SK-N-SH treated with all-trans-retinoic acid at 6 μM for 48 hours (cell line): Measurements from ENCODE around the gene CIC.
A peak's percentile ranks its signal among the peaks of the same experiment; 100 is the strongest.

Experiments
- ATAC-seq: fragments of 200-7000 bp; cut with Tn5 transposase; 3 replicates; pipeline ENCODE4 v1.9.1; 2020; ENCODE audit warnings: mild to moderate bottlenecking, moderate library complexity
- BACH2 ChIP-seq: fragments of 250-450 bp; sonication (Bioruptor Pico); IDR thresholded peaks from 2 replicates; pipeline ENCODE4 v1.9.0; 2021; ENCODE audit warnings: mild to moderate bottlenecking, borderline replicate concordance
- CREB5 ChIP-seq: fragments of 250-450 bp; sonication (Bioruptor Pico); IDR thresholded peaks from 2 replicates; pipeline ENCODE4 v1.5.1; 2020; ENCODE audit warnings: low read depth, mild to moderate bottlenecking, moderate library complexity
- CSDC2 ChIP-seq: fragments of 250-450 bp; sonication (Bioruptor Pico); IDR thresholded peaks from 2 replicates; pipeline ENCODE4 v1.5.0; 2020; ENCODE audit warnings: mild to moderate bottlenecking, moderate library complexity
- CSRNP3 ChIP-seq: fragments of 250-450 bp; sonication (Bioruptor Pico); IDR thresholded peaks from 2 replicates; pipeline ENCODE4 v1.5.1; 2021; ENCODE audit warnings: mild to moderate bottlenecking, moderate library complexity
- ESRRG ChIP-seq: fragments of 250-450 bp; sonication (Bioruptor Pico); IDR thresholded peaks from 2 replicates; pipeline ENCODE4 v1.6.1; 2021; ENCODE audit warnings: mild to moderate bottlenecking
- GLIS3 ChIP-seq: fragments of 250-450 bp; sonication (Bioruptor Pico); IDR thresholded peaks from 2 replicates; pipeline ENCODE4 v1.5.0; 2020; ENCODE audit warnings: mild to moderate bottlenecking, moderate library complexity
- OSR1 ChIP-seq: fragments of 250-450 bp; sonication (Bioruptor Pico); IDR thresholded peaks from 2 replicates; pipeline ENCODE4 v1.8.0; 2022; ENCODE audit warnings: moderate library complexity, mild to moderate bottlenecking, inconsistent platforms
- PATZ1 ChIP-seq: fragments of 250-450 bp; sonication (Bioruptor Pico); IDR thresholded peaks from 2 replicates; pipeline ENCODE4 v1.8.0; 2020; ENCODE audit warnings: mild to moderate bottlenecking, moderate library complexity, borderline replicate concordance
- POU6F1 ChIP-seq: fragments of 250-450 bp; sonication (Bioruptor Pico); IDR thresholded peaks from 2 replicates; pipeline ENCODE4 v1.8.0; 2021; ENCODE audit warnings: low read depth, mild to moderate bottlenecking, moderate library complexity, borderline replicate concordance
- PPARA ChIP-seq: fragments of 250-450 bp; sonication (Bioruptor Pico); IDR thresholded peaks from 2 replicates; pipeline ENCODE4 v1.5.0; 2020; ENCODE audit warnings: mild to moderate bottlenecking, borderline replicate concordance
- RARB ChIP-seq: fragments of 250-450 bp; sonication (Bioruptor Pico); IDR thresholded peaks from 2 replicates; pipeline ENCODE4 v1.8.0; 2021; ENCODE audit warnings: mild to moderate bottlenecking, moderate library complexity
- SNAI2 ChIP-seq: fragments of 250-450 bp; sonication (Bioruptor Pico); IDR thresholded peaks from 2 replicates; pipeline ENCODE4 v1.5.0; 2020; ENCODE audit warnings: mild to moderate bottlenecking, moderate library complexity
- TCF4 ChIP-seq: fragments of 250-450 bp; sonication (Bioruptor Pico); IDR thresholded peaks from 2 replicates; pipeline ENCODE4 v1.8.0; 2021; ENCODE audit warnings: mild to moderate bottlenecking, moderate library complexity, borderline replicate concordance
- TOX ChIP-seq: fragments of 250-450 bp; sonication (Bioruptor Pico); IDR thresholded peaks from 2 replicates; pipeline ENCODE4 v1.8.0; 2021; ENCODE audit warnings: mild to moderate bottlenecking, moderate library complexity, borderline replicate concordance
- TSHZ2 ChIP-seq: fragments of 250-450 bp; sonication (Bioruptor Pico); IDR thresholded peaks from 2 replicates; pipeline ENCODE4 v1.5.0; 2020; ENCODE audit warnings: mild to moderate bottlenecking, moderate library complexity
- ZC3H10 ChIP-seq: fragments of 250-450 bp; sonication (Bioruptor Pico); IDR thresholded peaks from 2 replicates; pipeline ENCODE4 v1.5.1; 2021; ENCODE audit warnings: mild to moderate bottlenecking, moderate library complexity
- ZFP3 ChIP-seq: fragments of 250-450 bp; sonication (Bioruptor Pico); IDR thresholded peaks from 2 replicates; pipeline ENCODE4 v1.5.0; 2020; ENCODE audit warnings: mild to moderate bottlenecking, moderate library complexity
- ZFP30 ChIP-seq: fragments of 450-650 bp; formaldehyde crosslinking; IDR thresholded peaks from 2 replicates; pipeline ENCODE4 v1.5.0; 2022; ENCODE audit warnings: mild to moderate bottlenecking, moderate library complexity
- ZNF565 ChIP-seq: fragments of 450-650 bp; formaldehyde crosslinking; conservative IDR thresholded peaks from 2 replicates; pipeline ENCODE4 v1.5.0; 2020; ENCODE audit warnings: low read depth, mild to moderate bottlenecking, moderate library complexity
- ZNF70 ChIP-seq: fragments of 450-650 bp; formaldehyde crosslinking; IDR thresholded peaks from 2 replicates; pipeline ENCODE4 v1.5.0; 2020; ENCODE audit warnings: mild to moderate bottlenecking, moderate library complexity
- ZNF8 ChIP-seq: fragments of 450-650 bp; formaldehyde crosslinking; IDR thresholded peaks from 2 replicates; pipeline ENCODE4 v1.5.0; 2020; ENCODE audit warnings: mild to moderate bottlenecking, moderate library complexity

The CIC gene

GRCh38 chr19:42275517-42275916 is 6.5 kb downstream of the CIC start (continued):
- TF ChIP-seq ZFP3: no peak
- TF ChIP-seq ZNF70: no peak
- TF ChIP-seq CREB5: no peak

GRCh38 chr19:42276284-42276683 is 7.2 kb downstream of the CIC start:
- no peak for ATAC-seq
- TF ChIP-seq ZNF8 (CRISPR knock-in tag): no peak

GRCh38 chr19:42276821-42277220 is 7.8 kb downstream of the CIC start:
- no peak for TF ChIP-seq TSHZ2 (CRISPR knock-in tag)
- TF ChIP-seq GLIS3 (CRISPR knock-in tag): no peak
- no peak for TF ChIP-seq CSDC2
- no peak for TF ChIP-seq OSR1 (CRISPR knock-in tag)
- TF ChIP-seq PATZ1 (CRISPR knock-in tag): no peak
- no peak for TF ChIP-seq CSRNP3
- TF ChIP-seq TOX (CRISPR knock-in tag): no peak
- TF ChIP-seq CREB5: no peak
- TF ChIP-seq ZNF8 (CRISPR knock-in tag): no peak
- TF ChIP-seq BACH2 (CRISPR knock-in tag): no peak
- no peak for TF ChIP-seq ZNF565 (CRISPR knock-in tag)
- no peak for TF ChIP-seq PPARA (CRISPR knock-in tag)
- no peak for TF ChIP-seq SNAI2 (CRISPR knock-in tag)
- TF ChIP-seq ZFP30 (CRISPR knock-in tag): no peak
- TF ChIP-seq ZC3H10 (CRISPR knock-in tag): no peak
- no peak for TF ChIP-seq ZNF70
- TF ChIP-seq, all 23 proteins: peak for 0
- ATAC-seq: no peak

- no peak for TF ChIP-seq CSDC2
- no peak for TF ChIP-seq ZC3H10 (CRISPR knock-in tag)
- no peak for TF ChIP-seq ZFP30 (CRISPR knock-in tag)
- TF ChIP-seq TCF4 (CRISPR knock-in tag): peak; percentile 26; the same call in 1 of the 2 replicates
- TF ChIP-seq POU6F1 (CRISPR knock-in tag): no peak
- no peak for TF ChIP-seq ESRRG (CRISPR knock-in tag)
- TF ChIP-seq PPARA (CRISPR knock-in tag): no peak
- no peak for TF ChIP-seq RARB (CRISPR knock-in tag)
- TF ChIP-seq, all 23 proteins: peak for 1
- peak; percentile 4; the same call in 2 of the 3 replicates for ATAC-seq
Measured at GRCh38 chr19:42277821-42278451, 8.9 kb downstream of the CIC start.
